ENCODE data around the gene DAPK2. TPM values are rescaled to one million over a fixed set of nuclear protein-coding genes. Genes with fewer than 3 reads are reported as not detected.
A peak's percentile ranks its signal among the peaks of the same experiment; 100 is the strongest.

The DAPK2 gene
- total and polyA plus RNA-seq, 2 of the 13 experiments (the other 11 are each of a cell fraction or from before 2014, with no cell fraction given), result 0.33 to 0.63 TPM

DNA sequence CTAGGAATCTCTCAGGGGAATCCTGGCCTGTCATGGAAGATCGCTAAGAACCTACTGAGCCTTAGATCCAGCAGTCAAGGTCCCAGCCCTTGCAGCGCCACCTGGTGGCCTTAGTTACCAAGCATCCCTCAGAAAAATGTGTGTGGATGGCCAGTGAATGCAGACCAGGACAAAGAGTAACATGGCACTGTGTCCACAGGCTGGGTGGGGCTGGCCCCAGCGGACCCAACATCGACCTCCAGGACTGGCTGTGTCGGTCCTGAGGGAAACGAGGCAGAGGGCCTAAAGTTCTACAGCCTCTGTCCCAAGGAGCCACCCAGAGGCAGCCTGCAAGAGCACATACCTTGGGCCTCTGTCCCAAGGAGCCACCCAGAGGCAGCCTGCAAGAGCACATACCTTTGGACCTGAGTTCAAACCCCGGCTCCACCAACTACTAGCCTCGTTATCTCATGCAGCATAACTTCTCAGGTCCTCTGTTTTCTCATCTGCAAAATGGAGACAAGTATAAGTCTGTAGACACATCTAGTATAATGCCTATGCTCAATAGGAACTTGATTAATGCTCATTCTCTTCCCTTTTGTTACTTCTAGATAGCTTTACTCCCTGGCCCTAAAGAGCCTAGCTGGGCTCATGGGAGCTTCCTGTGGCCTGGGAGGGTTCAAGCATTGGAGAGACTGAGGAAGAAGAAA, 155.1 kb downstream of the DAPK2 start (continued):
- no peak for TF ChIP-seq CAMTA2 (CRISPR knock-in tag; IDR thresholded peaks at IDR 0.05; ENCODE audit: borderline replicate concordance)
- TF ChIP-seq, protein P1, sequence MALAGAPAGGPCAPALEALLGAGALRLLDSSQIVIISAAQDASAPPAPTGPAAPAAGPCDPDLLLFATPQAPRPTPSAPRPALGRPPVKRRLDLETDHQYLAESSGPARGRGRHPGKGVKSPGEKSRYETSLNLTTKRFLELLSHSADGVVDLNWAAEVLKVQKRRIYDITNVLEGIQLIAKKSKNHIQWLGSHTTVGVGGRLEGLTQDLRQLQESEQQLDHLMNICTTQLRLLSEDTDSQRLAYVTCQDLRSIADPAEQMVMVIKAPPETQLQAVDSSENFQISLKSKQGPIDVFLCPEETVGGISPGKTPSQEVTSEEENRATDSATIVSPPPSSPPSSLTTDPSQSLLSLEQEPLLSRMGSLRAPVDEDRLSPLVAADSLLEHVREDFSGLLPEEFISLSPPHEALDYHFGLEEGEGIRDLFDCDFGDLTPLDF (CRISPR knock-in tag; IDR thresholded peaks at IDR 0.05), result no peak
- TF ChIP-seq ZFAT (CRISPR knock-in tag; conservative IDR thresholded peaks at IDR 0.05), result no peak
- TF ChIP-seq FOXP1 (IDR thresholded peaks at IDR 0.05), result no peak
- TF ChIP-seq FOXP1 (CRISPR knock-in tag; IDR thresholded peaks at IDR 0.05), result no peak
- TF ChIP-seq, protein P2, sequence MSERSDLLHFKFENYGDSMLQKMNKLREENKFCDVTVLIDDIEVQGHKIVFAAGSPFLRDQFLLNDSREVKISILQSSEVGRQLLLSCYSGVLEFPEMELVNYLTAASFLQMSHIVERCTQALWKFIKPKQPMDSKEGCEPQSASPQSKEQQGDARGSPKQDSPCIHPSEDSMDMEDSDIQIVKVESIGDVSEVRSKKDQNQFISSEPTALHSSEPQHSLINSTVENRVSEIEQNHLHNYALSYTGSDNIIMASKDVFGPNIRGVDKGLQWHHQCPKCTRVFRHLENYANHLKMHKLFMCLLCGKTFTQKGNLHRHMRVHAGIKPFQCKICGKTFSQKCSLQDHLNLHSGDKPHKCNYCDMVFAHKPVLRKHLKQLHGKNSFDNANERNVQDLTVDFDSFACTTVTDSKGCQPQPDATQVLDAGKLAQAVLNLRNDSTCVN (CRISPR knock-in tag; IDR thresholded peaks at IDR 0.05; ENCODE audit: borderline replicate concordance), result no peak
- no peak for TF ChIP-seq ZNF121 (CRISPR knock-in tag; IDR thresholded peaks at IDR 0.05)
- no peak for TF ChIP-seq YEATS4 (CRISPR knock-in tag; IDR thresholded peaks at IDR 0.05; ENCODE audit: borderline replicate concordance)
- TF ChIP-seq NR2F6 (IDR thresholded peaks at IDR 0.05), result no peak
- TF ChIP-seq NR2F6 (CRISPR knock-in tag; IDR thresholded peaks at IDR 0.05), result peak; percentile 29; the same call in 1 of the 2 replicates
- TF ChIP-seq, protein P3, sequence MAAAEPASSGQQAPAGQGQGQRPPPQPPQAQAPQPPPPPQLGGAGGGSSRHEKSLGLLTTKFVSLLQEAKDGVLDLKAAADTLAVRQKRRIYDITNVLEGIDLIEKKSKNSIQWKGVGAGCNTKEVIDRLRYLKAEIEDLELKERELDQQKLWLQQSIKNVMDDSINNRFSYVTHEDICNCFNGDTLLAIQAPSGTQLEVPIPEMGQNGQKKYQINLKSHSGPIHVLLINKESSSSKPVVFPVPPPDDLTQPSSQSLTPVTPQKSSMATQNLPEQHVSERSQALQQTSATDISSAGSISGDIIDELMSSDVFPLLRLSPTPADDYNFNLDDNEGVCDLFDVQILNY (CRISPR knock-in tag; conservative IDR thresholded peaks at IDR 0.05), result no peak
- TF ChIP-seq BRD4 (CRISPR knock-in tag; IDR thresholded peaks at IDR 0.05), result no peak
- no peak for TF ChIP-seq FOXA1 (IDR thresholded peaks at IDR 0.05)
- TF ChIP-seq FOXA1 (CRISPR knock-in tag; IDR thresholded peaks at IDR 0.05), result peak; percentile 43; the same call in 1 of the 2 replicates
- no peak for TF ChIP-seq ZNF441 (CRISPR knock-in tag; IDR thresholded peaks at IDR 0.05; ENCODE audit: borderline replicate concordance)
- no peak for TF ChIP-seq MZF1 (CRISPR knock-in tag; IDR thresholded peaks at IDR 0.05; ENCODE audit: borderline replicate concordance)
- TF ChIP-seq HDAC1 (CRISPR knock-in tag; IDR thresholded peaks at IDR 0.05), result peak; percentile 21; the same call in 1 of the 2 replicates
- no peak for TF ChIP-seq ZNF746 (CRISPR knock-in tag; IDR thresholded peaks at IDR 0.05)
- TF ChIP-seq, protein P4, sequence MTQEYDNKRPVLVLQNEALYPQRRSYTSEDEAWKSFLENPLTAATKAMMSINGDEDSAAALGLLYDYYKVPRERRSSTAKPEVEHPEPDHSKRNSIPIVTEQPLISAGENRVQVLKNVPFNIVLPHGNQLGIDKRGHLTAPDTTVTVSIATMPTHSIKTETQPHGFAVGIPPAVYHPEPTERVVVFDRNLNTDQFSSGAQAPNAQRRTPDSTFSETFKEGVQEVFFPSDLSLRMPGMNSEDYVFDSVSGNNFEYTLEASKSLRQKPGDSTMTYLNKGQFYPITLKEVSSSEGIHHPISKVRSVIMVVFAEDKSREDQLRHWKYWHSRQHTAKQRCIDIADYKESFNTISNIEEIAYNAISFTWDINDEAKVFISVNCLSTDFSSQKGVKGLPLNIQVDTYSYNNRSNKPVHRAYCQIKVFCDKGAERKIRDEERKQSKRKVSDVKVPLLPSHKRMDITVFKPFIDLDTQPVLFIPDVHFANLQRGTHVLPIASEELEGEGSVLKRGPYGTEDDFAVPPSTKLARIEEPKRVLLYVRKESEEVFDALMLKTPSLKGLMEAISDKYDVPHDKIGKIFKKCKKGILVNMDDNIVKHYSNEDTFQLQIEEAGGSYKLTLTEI (CRISPR knock-in tag; conservative IDR thresholded peaks at IDR 0.05), result no peak
- TF ChIP-seq MED8 (CRISPR knock-in tag; IDR thresholded peaks at IDR 0.05; ENCODE audit: insufficient replicate concordance), result no peak
- peak; percentile 73 for TF ChIP-seq SALL1 (CRISPR knock-in tag; IDR thresholded peaks at IDR 0.05)
- TF ChIP-seq, protein P5, sequence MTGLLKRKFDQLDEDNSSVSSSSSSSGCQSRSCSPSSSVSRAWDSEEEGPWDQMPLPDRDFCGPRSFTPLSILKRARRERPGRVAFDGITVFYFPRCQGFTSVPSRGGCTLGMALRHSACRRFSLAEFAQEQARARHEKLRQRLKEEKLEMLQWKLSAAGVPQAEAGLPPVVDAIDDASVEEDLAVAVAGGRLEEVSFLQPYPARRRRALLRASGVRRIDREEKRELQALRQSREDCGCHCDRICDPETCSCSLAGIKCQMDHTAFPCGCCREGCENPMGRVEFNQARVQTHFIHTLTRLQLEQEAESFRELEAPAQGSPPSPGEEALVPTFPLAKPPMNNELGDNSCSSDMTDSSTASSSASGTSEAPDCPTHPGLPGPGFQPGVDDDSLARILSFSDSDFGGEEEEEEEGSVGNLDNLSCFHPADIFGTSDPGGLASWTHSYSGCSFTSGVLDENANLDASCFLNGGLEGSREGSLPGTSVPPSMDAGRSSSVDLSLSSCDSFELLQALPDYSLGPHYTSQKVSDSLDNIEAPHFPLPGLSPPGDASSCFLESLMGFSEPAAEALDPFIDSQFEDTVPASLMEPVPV (CRISPR knock-in tag; IDR thresholded peaks at IDR 0.05), result no peak
- TF ChIP-seq, protein P6, sequence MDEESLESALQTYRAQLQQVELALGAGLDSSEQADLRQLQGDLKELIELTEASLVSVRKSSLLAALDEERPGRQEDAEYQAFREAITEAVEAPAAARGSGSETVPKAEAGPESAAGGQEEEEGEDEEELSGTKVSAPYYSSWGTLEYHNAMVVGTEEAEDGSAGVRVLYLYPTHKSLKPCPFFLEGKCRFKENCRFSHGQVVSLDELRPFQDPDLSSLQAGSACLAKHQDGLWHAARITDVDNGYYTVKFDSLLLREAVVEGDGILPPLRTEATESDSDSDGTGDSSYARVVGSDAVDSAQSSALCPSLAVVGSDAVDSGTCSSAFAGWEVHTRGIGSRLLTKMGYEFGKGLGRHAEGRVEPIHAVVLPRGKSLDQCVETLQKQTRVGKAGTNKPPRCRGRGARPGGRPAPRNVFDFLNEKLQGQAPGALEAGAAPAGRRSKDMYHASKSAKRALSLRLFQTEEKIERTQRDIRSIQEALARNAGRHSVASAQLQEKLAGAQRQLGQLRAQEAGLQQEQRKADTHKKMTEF (CRISPR knock-in tag; IDR thresholded peaks at IDR 0.05), result no peak; the same call in 1 of the 2 replicates
- TF ChIP-seq ZNF644 (CRISPR knock-in tag; IDR thresholded peaks at IDR 0.05; ENCODE audit: low read depth), result peak; percentile 86
- peak; percentile 82 for TF ChIP-seq RAD21 (CRISPR knock-in tag; IDR thresholded peaks at IDR 0.05)

Data from HepG2 (cell line).